CD14-positive monocyte (primary cell): Measurements from ENCODE around the gene OSCP1. TPM values are rescaled to one million over a fixed set of nuclear protein-coding genes. Genes with fewer than 3 reads are reported as not detected.

ENCODE experiments used
- DNase-seq, 3 donors: peaks; one replicate each; pipeline ENCODE4 v3.0.0-alpha.2; 2011 to 2022
- H2AFZ ChIP-seq: 2 replicates; pipeline ENCODE4 v1.6.0; 2012; ENCODE audit warnings: mild to moderate bottlenecking, low read depth, low read length, inconsistent platforms; ENCODE audit not compliant: insufficient read depth, poor library complexity, severe bottlenecking
- H3K27ac ChIP-seq, 2 donors: 1 replicate in 1 of 2; 2 replicates in 1 of 2; pipeline ENCODE4 v1.5.1; 2012 to 2013; ENCODE audit warnings: low read length in 2 of 2, control low read depth in 1 of 2, inconsistent platforms in 1 of 2, low read depth in 1 of 2, mild to moderate bottlenecking in 1 of 2
- H3K27me3 ChIP-seq, 2 donors: one replicate each; pipeline versions ENCODE4 v1.6.0 to v1.6.1; 2011 to 2013; ENCODE audit warnings: low read length in 2 of 2; ENCODE audit not compliant: control insufficient read depth in 2 of 2, insufficient read depth in 2 of 2
- H3K36me3 ChIP-seq, 2 donors: replicated peaks in 1 of 2; 1 replicate in 1 of 2; 2 replicates in 1 of 2; pipeline versions ENCODE4 v1.5.1 to v1.6.1; 2012 to 2013; ENCODE audit warnings: low read length in 2 of 2, control low read depth in 1 of 2, inconsistent platforms in 1 of 2, mild to moderate bottlenecking in 1 of 2; ENCODE audit not compliant: insufficient read depth in 2 of 2, control insufficient read depth in 1 of 2
- H3K4me1 ChIP-seq, 2 donors: 1 replicate in 1 of 2; 2 replicates in 1 of 2; pipeline versions ENCODE4 v1.5.1 to v1.6.1; 2012 to 2013; ENCODE audit warnings: low read length in 2 of 2, control low read depth in 1 of 2, inconsistent platforms in 1 of 2, mild to moderate bottlenecking in 1 of 2, moderate library complexity in 1 of 2; ENCODE audit not compliant: insufficient read depth in 2 of 2, control insufficient read depth in 1 of 2
- H3K4me2 ChIP-seq: replicated peaks from 2 replicates; pipeline ENCODE3; 2012; ENCODE audit warnings: low read length, moderate library complexity, mild to moderate bottlenecking; ENCODE audit not compliant: poor library complexity, severe bottlenecking; ENCODE audit errors: extremely low read depth
- H3K4me3 ChIP-seq, 3 experiments: fragments of 200-600 bp in 1 of 3; sonication (generic) in 1 of 3; replicated peaks in 1 of 3; 1 replicate in 2 of 3; 2 replicates in 1 of 3; pipeline ENCODE4 v1.5.1; 2011 to 2013; ENCODE audit warnings: low read length in 3 of 3, mild to moderate bottlenecking in 3 of 3, control low read depth in 2 of 3, low read depth in 2 of 3, inconsistent platforms in 1 of 3, moderate library complexity in 1 of 3
- H3K79me2 ChIP-seq: 2 replicates; pipeline ENCODE4 v1.6.0; 2012; ENCODE audit warnings: mild to moderate bottlenecking, control low read depth, inconsistent platforms, low read length, moderate library complexity; ENCODE audit not compliant: insufficient read depth
- H3K9ac ChIP-seq: 2 replicates; pipeline ENCODE4 v1.6.0; 2017; ENCODE audit warnings: low read length, mild to moderate bottlenecking; ENCODE audit not compliant: insufficient read depth, poor library complexity, severe bottlenecking
- H3K9me3 ChIP-seq, 2 donors: replicated peaks in 1 of 2; 1 replicate in 1 of 2; 2 replicates in 1 of 2; pipeline versions ENCODE4 v1.5.1 to v1.6.1; 2012 to 2013; ENCODE audit warnings: low read length in 2 of 2, control low read depth in 1 of 2; ENCODE audit not compliant: control insufficient read depth in 1 of 2, insufficient read depth in 1 of 2
- H4K20me1 ChIP-seq: 2 replicates; pipeline ENCODE4 v1.6.0; 2012; ENCODE audit warnings: mild to moderate bottlenecking, low read length, control low read depth, moderate library complexity; ENCODE audit not compliant: insufficient read depth
- H3K27ac Mint-ChIP-seq, 7 donors: one replicate each; pipeline ENCODE4 v1.8.0; 2020; ENCODE audit warnings: mild to moderate bottlenecking in 7 of 7, mixed read lengths in 7 of 7, moderate library complexity in 6 of 7, inconsistent platforms in 2 of 7
- H3K27me3 Mint-ChIP-seq, 3 donors: one replicate each; pipeline ENCODE4 v1.8.0; 2021 to 2022; ENCODE audit warnings: low read depth in 3 of 3, mild to moderate bottlenecking in 3 of 3, mixed read lengths in 3 of 3, moderate library complexity in 3 of 3, inconsistent platforms in 1 of 3
- H3K36me3 Mint-ChIP-seq, 2 donors: one replicate each; pipeline ENCODE4 v1.8.0; 2020; ENCODE audit warnings: mixed read lengths in 2 of 2, inconsistent platforms in 1 of 2, mild to moderate bottlenecking in 1 of 2
- H3K4me1 Mint-ChIP-seq: one replicate; pipeline ENCODE4 v1.8.0; 2020; ENCODE audit warnings: mild to moderate bottlenecking, mixed read lengths
- H3K4me3 Mint-ChIP-seq, 2 donors: one replicate each; pipeline ENCODE4 v1.8.0; 2020; ENCODE audit warnings: mild to moderate bottlenecking in 2 of 2, mixed read lengths in 2 of 2, moderate library complexity in 1 of 2
- H3K9me3 Mint-ChIP-seq, 7 donors: one replicate each; pipeline ENCODE4 v1.8.0; 2020 to 2022; ENCODE audit warnings: mixed read lengths in 7 of 7, mild to moderate bottlenecking in 6 of 7, moderate library complexity in 6 of 7, inconsistent platforms in 2 of 7
- WGBS: methylation state at CpG from one replicate; pipeline ENCODE4 v1.1.5; 2013; ENCODE audit warnings: missing lambda C conversion rate; ENCODE audit not compliant: insufficient coverage; 5-methylcytosine and 5-hydroxymethylcytosine counted together
- intact Hi-C, 2 donors: fragments of 100-400 bp; cut with micrococcal nuclease; formaldehyde crosslinking; loops; one replicate each; pipeline versions ENCODE4 v1.15.0 to v1.15.1; 2023
- polyA plus RNA-seq, 3 donors: library from polyadenylated mRNA; depleted of rRNA in 1 of 3; unstranded in 2 of 3; stranded (reverse) in 1 of 3; fragments of 300-500 nt in 2 of 3; fragments of >200 nt in 1 of 3; fragmentation: Illumina TruSeq in 2 of 3; gene quantifications; 1 replicate in 2 of 3; 2 replicates in 1 of 3; pipeline ENCODE4 v1.2.3, GENCODE V29; 2012 to 2021
- TF ChIP-seq, protein P1 (sequence below): fragments of 200-600 bp; IDR thresholded peaks from one replicate; pipeline ENCODE4 v1.8.0; 2022; ENCODE audit warnings: antibody characterized with exemption, mild to moderate bottlenecking

Gene OSCP1
- polyA plus RNA-seq, 3 donors: 0.12 to 0.82 TPM; not detected in 1

DNA sequence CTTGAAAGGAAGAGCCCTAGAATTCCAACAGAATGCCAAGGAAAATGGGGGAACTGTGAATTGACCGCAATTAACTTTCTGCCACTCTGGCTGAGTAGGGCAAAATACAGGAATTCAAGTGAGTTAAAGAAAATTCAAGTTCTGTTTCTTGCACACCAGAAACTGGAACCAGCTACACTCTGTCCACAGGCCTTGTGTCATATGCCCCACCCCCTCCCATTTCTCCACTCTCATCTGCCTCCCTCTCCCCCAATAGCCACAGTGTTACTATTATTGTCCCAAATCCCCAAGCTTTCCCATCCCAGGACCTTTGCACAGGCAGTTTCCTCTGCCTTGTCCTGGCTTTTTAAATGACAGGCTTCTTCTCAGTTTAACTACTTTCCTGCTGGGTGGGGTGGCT is 60.3 kb downstream of the OSCP1 start:
- Histone ChIP-seq H3K79me2 (peaks cover 47% of the 10 kb centered on the region), H3K27me3 (no peaks in the 10 kb centered on the region), H4K20me1 (peaks cover 12% of the 10 kb centered on the region), H3K9ac (no peak overlapping the region), H3K4me1 (peaks cover 46 to 50% of the 10 kb centered on the region in 2 donors), H3K36me3 (peaks cover 34 to 45% of the 10 kb centered on the region in 2 donors), H3K9me3 (no peaks in the 10 kb centered on the region), H3K4me3 (no peak overlapping the region), H3K4me2 (peak overlapping the region; percentile 14), H2AFZ (no peak overlapping the region), H3K27ac (peak overlapping the region; percentile 68 to 100)
- peaks cover 45 to 57% of the 10 kb centered on the region in 2 donors for H3K36me3 Mint-ChIP-seq
- peak overlapping the region; percentile 79 to 95 (median 92) for H3K27ac Mint-ChIP-seq
- WGBS: no CpG with 5 or more reads among the region's 1 CpG
- peaks cover 0 to 1% (median 0%) of the 10 kb centered on the region in 7 donors for H3K9me3 Mint-ChIP-seq
- no peak overlapping the region for H3K4me3 Mint-ChIP-seq
- H3K27me3 Mint-ChIP-seq: peaks cover 0 to 1% (median 0%) of the 10 kb centered on the region in 3 donors
- H3K4me1 Mint-ChIP-seq: peaks cover 54% of the 10 kb centered on the region
- intact Hi-C loops: no loop called here
- TF ChIP-seq, protein P1, sequence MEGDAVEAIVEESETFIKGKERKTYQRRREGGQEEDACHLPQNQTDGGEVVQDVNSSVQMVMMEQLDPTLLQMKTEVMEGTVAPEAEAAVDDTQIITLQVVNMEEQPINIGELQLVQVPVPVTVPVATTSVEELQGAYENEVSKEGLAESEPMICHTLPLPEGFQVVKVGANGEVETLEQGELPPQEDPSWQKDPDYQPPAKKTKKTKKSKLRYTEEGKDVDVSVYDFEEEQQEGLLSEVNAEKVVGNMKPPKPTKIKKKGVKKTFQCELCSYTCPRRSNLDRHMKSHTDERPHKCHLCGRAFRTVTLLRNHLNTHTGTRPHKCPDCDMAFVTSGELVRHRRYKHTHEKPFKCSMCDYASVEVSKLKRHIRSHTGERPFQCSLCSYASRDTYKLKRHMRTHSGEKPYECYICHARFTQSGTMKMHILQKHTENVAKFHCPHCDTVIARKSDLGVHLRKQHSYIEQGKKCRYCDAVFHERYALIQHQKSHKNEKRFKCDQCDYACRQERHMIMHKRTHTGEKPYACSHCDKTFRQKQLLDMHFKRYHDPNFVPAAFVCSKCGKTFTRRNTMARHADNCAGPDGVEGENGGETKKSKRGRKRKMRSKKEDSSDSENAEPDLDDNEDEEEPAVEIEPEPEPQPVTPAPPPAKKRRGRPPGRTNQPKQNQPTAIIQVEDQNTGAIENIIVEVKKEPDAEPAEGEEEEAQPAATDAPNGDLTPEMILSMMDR: no peak
- peak; percentile 32 to 67 (median 44) for DNase-seq

DNA sequence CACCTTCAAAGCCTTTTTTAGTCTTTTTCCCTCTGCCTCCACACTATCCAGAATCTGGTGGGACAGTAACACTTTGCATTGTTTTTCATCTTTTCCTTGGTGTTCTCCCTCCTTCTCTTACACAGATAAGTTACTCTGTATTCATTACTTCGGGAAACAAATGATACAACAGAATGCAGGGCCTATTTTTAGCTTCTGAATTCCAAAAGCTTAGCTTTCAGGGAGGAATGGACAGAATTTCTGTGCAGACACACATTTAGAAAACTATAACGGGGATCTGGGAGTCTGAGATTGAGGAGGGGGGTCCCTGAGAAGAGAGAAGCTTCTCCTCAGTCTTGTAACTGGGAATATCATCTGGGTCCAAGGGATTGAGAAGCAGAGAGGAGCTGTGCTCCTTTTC is 61.0 kb downstream of the OSCP1 start:
- intact Hi-C loops: no loop called here
- H3K27ac ChIP-seq: peak overlapping the region; percentile 68 to 100
- peaks cover 46 to 49% of the 10 kb centered on the region in 2 donors for H3K36me3 Mint-ChIP-seq

More for the DNA sequence above, 61.0 kb downstream of the OSCP1 start:
- H3K4me1 Mint-ChIP-seq: peaks cover 56% of the 10 kb centered on the region
- H3K4me3 Mint-ChIP-seq: no peak overlapping the region
- Histone ChIP-seq H3K9me3 (no peaks in the 10 kb centered on the region), H3K27me3 (no peaks in the 10 kb centered on the region), H4K20me1 (peaks cover 17% of the 10 kb centered on the region), H3K9ac (no peak overlapping the region), H3K4me1 (peaks cover 51 to 57% of the 10 kb centered on the region in 2 donors), H2AFZ (no peak overlapping the region), H3K79me2 (peaks cover 47% of the 10 kb centered on the region), H3K4me2 (no peak overlapping the region), H3K36me3 (peaks cover 34 to 38% of the 10 kb centered on the region in 2 donors), H3K4me3 (peak overlapping the region in 1 of 3 experiments; percentile 7)
- H3K27me3 Mint-ChIP-seq: peaks cover 0 to 5% (median 0%) of the 10 kb centered on the region in 3 donors
- TF ChIP-seq, protein P1: no peak
- DNase-seq: no peak
- no CpG with 5 or more reads among the region's 2 CpGs for WGBS
- peak overlapping the region; percentile 79 to 95 (median 92) for H3K27ac Mint-ChIP-seq
- peaks cover 0 to 1% (median 0%) of the 10 kb centered on the region in 7 donors for H3K9me3 Mint-ChIP-seq
